DMS53 (cell line): ENCODE measurements around the gene SMG6.
A peak's percentile ranks its signal among the peaks of the same experiment; 100 is the strongest.
"Not testable (repeated sequence)": the region's sequence is repeated elsewhere in the genome, so short reads cannot be mapped to it uniquely, and the experiment has no call there.

Experiments
- DNase-seq: peaks from one replicate; lab custom pipeline; 2025; lab: John Stamatoyannopoulos, UW

SMG6 gene

GRCh38 chr17:2202996-2203575, 100.5 kb downstream of the SMG6 start:
- DNase-seq = no peak

DNA sequence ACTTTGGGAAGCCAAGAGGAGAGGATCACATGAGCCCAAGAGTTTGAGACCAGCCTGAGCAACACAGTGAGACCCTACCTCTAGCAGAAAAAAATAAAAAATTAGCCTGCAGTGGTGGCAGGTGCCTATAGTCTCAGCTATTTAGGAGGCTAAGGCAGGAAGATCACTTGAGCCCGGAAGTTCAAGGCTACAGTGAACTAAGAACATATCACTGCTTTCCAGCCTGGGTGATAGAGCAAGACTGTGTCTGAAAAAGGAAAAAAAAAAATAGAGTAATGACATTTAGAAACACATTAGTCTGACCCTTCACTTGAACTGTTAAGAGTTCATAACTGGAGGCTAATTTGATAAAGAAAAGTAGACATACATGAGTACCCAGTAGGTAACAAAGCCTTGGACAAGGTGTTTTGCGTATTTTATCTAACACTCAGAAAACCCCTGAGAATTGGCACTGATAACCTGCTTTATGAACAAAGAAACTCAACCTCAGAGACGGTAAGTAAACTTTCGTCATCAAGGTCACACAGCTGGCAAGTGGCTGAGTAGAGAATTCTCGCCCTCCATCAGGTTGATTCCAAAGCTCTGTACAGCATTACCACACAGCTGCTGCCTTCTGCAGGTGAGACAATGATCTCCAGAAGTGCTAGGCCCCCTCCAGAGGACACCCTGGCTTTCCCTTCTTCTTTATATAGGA, 101.1 kb downstream of the SMG6 start:
- no peak for DNase-seq

DNA sequence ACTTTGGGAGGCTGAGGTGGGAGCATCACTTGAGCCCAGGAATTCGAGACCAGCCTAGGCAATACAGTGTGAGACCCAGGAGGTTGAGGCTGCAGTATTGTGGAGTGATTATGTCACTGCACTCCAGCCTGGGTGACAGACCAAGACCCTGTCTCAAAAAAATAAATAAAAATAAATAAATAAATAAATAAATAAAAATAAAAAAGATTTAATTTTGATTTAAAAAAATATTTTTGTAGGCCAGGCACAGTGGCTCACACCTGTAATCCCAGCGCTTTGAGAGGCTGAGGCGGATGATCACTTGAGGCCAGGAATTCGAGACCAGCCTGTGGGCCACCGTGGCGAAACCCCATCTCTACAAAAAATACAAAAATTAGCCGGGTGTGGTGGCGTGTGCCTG, 104.2 kb downstream of the SMG6 start:
- DNase-seq = not testable (repeated sequence)

- DNase-seq = no peak
Observed at GRCh38 chr17:2198927-2199326, 104.7 kb downstream of the SMG6 start.

GRCh38 chr17:2197271-2197670, 106.3 kb downstream of the SMG6 start:
- no peak for DNase-seq

- DNase-seq = peak; percentile 42
Observed at GRCh38 chr17:2195729-2196128, 107.9 kb downstream of the SMG6 start.

DNA sequence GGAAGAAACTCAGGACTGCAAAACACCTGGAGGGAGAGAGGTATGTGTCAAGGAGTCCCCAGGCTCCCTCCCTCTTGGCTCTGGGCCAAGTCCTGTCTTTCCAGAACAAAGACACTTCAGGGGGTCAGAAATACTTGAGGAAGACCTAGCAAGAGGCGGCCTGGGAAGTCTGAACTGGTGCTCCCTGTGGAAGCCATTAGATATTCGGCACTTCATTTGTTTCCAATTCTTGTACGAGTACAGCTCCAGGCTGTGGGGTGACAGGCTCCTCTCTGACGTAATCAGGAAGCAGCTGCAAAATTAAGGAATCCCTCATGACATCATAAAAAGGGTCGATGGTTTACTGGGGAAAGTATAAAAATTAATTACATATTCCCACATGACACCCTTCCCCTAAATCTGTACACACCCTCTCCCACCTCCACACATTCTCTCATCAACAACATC, 108.7 kb downstream of the SMG6 start:
- DNase-seq = no peak

DNA sequence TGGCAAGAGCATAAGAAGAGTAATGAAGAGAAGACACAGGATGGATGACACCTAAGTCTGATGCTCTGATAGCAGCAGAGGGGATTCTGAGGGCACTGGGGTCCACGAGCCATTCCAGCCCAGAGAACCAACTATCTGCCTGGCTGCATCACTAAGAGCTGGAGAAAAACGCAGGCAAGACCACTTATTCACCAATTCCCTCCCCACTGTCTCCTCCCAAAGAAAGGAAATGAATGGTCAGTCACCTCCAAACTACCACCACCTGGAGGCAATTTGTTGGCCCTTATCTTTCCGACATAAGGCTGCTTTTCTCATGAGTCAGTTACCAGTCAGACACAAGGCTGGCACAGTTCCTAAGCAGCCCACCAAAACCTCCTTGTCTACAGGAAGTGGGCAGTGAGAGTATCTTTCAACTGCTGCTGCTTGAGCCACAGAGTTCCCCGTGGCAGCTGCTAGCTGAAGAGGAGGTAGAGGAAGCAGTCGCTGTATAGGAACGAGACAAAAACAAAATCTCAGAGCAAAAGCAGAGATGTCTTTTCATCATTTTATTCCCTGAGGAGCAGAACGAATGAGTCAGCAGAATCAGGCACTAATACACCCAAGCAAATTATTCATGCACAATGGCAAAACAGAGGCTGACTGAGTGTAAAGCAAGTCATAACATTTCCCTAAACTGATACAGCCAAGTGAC, 111.1 kb downstream of the SMG6 start:
- no peak for DNase-seq

DNA sequence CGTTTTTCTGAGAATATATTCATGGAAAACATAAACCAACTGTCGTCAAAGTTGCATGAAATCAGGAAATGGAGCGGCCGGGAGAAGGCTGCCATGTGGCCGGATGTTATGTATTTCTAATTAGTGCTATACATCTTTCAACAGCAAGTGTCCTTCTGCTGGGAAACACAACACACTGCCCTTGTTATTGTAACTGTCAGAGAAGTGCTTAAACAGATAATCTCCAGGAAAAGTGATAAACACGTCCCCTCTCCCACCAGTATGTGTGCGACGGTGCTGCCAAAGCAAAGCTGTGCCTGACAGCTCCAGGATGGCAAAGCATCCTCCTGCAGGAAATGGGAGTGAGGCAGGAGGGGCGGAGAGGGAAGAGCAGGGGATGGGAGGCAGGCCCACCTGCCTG, 111.8 kb downstream of the SMG6 start:
- no peak for DNase-seq

DNA sequence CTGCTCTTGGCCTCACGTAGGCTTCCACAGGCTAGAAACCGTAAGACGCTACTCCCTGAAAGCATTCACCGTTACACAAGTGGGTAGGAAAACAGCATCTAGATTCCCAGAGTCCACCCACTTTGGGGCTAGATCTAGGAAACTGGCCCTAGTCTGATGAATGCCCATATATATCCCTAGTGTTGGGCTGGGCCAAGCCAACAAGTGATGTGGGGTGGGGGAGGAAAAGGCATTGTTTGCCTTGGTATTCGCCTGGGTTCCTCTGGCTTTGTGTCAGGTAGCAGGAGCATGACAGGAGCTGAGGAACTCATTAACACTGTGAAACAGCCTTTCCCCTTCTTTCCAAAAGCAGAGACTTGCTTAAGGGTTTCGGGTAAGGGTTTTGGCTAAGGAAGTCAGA, 112.4 kb downstream of the SMG6 start:
- DNase-seq = no peak

DNA sequence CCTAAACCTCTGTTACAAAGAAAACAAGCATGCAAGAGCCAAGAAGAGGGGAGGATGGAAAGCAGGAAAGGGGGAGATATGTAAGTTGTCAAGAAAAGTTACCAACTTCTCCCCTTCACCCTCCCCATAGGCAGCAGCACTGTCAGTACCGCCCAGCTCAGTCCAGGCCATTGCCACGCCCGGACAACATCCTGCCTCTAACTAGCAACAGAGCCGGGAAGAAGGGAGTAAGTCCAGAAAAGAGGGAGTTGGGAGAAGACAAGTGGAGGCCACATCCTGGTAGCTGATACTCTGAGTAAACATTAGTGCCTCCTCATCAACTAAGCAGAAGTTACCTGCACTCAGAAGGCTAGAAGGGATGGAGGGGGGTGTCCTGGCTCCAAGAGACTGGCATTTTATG, 113.6 kb downstream of the SMG6 start:
- DNase-seq = no peak

GRCh38 chr17:2188971-2189630, 114.5 kb downstream of the SMG6 start:
- no peak for DNase-seq

- no peak for DNase-seq
Observed at GRCh38 chr17:2187758-2188157, 115.8 kb downstream of the SMG6 start.

DNA sequence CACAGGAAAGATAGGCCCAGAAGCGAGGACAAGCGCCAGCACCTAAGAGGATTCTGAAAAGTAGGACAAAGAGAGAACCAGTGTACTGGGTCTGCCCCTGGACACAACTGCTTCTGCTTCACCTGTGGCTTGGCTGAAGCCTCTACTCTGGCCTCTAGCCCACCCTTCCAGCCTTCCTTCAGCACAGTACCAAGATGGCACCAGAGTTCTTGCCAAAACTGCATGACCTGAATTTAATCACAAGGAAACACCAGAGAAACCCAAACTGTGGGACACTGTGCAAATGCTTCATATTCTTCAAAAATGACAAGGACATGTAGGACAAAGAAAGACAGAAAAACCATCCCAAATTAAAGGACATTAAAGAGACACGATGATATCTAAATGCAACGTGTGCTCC, 116.6 kb downstream of the SMG6 start:
- no peak for DNase-seq

GRCh38 chr17:2184993-2185931, 118.3 kb downstream of the SMG6 start:
- DNase-seq = no peak

GRCh38 chr17:2183346-2183745, 120.2 kb downstream of the SMG6 start:
- DNase-seq = no peak

GRCh38 chr17:2181897-2182448, 121.6 kb downstream of the SMG6 start:
- no peak for DNase-seq

- DNase-seq = no peak
Observed at GRCh38 chr17:2181206-2181896, 122.2 kb downstream of the SMG6 start.

- no peak for DNase-seq
Observed at GRCh38 chr17:2180768-2181167, 122.8 kb downstream of the SMG6 start.

DNA sequence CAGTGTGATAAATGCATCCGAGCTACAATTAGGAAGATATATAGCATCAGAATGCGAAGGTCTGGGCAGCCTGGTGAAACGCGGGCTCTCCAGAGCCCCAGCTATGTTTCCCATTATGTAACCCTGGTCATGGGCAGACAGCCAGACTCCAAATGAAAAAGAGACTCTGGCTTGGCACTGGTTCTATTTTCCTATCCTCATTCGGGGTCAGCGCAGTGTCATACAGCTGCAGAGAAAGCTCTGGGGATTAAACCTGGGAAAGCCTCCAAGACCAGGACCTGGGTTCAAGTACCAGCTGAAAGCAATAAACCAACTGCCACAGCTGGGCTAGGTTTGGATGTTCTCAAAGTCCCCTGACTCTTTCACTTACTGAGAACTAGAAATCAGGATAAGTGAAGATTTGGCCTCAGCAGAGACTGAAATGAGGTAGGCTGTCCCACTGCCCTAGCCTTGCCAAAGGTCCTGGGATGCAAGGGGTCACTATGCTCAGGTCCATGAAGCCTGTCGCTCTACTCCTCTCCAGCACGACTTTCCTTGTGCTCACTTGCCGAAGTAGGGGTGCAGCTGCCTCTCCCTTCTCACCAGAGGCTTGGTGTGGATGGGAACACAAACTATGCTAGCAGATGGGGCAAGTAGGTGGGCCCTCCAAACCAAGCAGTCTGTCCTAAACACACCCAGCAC, 123.8 kb downstream of the SMG6 start:
- DNase-seq = no peak
